ENCODE data around the gene PPP2R1A.

PPP2R1A gene

DNA sequence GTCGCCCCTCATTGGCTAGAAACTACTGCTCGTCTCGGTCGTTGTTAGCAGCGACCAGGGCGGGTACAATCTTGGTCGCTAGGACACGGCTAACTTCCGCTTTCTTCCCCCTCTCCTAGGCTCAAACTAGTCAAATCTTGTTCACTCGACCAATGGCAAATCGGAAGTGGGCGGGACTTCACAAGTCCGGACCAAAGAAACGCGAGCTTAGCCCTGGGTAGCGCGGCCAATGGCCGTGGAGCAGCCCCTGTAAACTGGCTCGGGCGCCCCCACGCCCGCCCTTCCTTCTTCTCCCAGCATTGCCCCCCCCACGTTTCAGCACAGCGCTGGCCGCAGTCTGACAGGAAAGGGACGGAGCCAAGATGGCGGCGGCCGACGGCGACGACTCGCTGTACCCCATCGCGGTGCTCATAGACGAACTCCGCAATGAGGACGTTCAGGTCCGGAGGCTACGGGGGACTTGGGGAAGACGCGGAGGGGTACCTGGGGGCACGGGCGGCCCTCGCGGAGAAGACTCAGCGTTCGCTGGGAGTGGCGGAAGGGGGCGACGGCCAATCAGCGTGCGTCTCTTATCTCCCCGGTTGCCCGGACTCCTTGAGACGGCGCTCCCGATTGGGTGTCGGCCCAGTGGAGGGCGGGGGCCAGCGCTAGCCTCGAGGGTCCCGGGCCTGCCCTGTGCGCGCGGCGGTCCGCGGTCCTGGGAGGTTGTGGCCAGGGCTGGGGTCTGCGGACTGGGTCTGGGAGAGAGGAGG is at the start of gene PPP2R1A:
PPP2R1A (plus strand) TSS at position 318 of the 752 bp plus-strand sequence; CDS start at position 363, 45 bp downstream.
- DNase-seq (ENCODE audit: low spot score), result peak; percentile 100

GRCh38 chr19:52141203-52141602 is 48.6 kb upstream of the PPP2R1A start:
- no peak for DNase-seq (ENCODE audit: low spot score)

DNA sequence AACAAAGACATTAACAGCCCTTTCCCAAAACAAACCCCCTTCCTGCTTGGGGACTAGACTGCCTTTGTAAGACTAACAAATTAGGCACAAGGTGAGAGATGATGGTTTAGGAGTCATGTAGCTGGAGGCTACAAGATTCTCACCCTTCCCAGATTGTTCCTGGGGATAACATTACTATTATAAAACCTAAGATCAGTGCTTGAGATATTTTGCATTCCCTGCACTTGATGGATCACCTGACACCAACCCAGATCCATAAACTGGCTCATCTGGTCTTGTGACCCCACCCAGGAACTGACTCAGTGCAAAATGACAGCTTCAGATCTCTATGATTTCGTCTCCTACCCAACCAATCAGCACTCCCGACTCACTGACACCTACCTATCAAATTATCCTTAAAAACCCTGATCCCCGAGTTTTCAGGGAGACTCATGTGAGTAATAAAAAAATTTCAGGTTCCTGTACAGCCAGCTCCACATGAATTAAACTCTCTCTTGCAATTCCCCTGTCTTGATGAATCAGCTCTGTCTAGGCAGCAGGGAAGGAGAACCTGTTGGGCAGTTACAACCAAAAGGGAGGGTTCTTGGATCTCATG is 47.8 kb upstream of the PPP2R1A start:
- DNase-seq (ENCODE audit: low spot score), result no peak

- no peak for DNase-seq (ENCODE audit: low spot score)
These were observed 41.6 kb upstream of the PPP2R1A start for GRCh38 chr19:52148256-52148655.

GRCh38 chr19:52155596-52156359 is 34.1 kb upstream of the PPP2R1A start:
- no peak for DNase-seq (ENCODE audit: low spot score)

- no peak for DNase-seq (ENCODE audit: low spot score)
These were observed 19.5 kb upstream of the PPP2R1A start for GRCh38 chr19:52170304-52170703.

- no peak for DNase-seq (ENCODE audit: low spot score)
These were observed 19.0 kb upstream of the PPP2R1A start for GRCh38 chr19:52170863-52171320.

DNA sequence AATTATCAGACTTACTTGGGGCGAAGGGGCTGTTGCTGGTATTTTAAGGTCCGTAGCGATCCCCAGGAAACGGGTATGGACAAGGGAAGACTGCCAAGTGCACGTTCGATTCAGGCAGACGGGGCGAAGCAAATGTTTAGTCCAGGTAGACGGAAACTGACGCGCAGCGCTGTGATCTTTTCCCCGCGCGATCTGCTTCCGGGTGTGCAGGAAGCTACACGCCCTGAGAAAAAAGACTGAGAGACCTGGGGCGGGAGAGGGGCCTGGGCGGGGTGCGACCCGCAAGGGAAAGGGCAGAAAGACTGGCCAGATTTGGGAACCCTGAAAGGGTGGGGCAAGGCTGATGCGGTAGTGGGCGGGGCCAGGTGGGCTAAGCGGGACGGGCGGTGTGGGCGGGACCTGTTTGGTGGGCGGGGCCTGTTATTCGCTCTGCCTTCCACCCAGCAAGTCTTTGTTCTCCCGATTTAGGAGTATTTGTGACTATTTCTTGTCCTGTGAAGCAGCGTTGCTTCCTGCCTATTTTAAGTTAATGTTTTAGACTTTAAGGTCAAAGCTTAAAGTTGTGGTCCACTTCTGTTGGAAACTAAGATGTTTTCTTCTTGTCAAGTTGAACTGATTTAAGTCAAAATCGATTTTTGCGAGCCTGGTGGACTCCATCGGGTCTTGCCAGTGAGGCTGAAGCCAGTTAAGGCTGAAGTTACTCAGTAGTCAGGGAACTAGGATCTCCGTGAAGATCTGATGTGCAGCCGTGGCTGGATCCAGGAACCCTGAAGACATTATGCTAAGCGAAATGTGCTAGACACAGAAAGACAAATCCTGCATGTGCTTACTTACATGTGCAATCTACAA is 18.3 kb upstream of the PPP2R1A start, which contains the start of gene ZNF836:
ZNF836 (minus strand) TSS at position 301 of the 849 bp plus-strand sequence. CDS start 3,549 bp downstream, outside the sequence.
- peak; percentile 95 for DNase-seq (ENCODE audit: low spot score)

DNA sequence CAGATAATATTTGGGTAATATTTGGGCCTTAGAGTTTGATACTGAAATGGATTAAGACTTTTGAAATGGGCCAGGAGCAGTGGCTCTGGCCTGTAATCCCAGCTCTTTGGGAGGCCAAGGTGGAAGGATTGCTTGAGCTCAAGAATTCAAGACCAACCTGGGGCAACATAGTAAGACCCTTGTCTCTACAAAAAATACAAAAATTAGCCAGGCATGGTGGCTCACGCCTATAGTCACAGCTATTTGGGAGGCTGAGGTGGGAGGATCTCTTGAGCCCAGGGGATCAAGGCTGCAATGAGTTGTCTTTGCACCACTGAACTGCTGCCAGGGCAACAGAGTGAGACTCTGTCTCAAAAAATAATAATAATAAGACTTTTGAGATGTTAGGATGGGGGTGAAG is 17.5 kb upstream of the PPP2R1A start:
- no peak for DNase-seq (ENCODE audit: low spot score)

DNA sequence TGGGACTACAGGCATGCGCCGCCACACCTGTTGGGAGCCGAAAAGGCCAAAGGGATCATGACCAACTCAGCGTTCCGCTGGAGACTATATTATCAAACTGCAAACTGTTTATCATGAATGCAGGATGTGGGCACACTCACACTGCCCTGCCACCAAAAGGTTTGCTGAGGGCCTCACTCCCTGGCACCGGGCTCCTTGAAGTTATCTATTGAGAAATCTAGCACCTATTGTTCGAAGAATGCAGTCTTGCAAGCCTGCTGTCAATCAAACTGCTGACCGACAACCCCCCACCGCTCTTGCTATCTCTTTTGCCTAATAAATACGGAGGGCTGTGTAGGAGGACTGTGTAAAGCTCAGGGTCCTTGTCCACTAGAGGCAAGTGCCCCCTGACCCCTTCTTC is 13.3 kb upstream of the PPP2R1A start:
- DNase-seq (ENCODE audit: low spot score), result no peak

GRCh38 chr19:52187407-52187806 is 2.4 kb upstream of the PPP2R1A start:
- DNase-seq (ENCODE audit: low spot score), result no peak

GRCh38 chr19:52188822-52189734 is 774 bp upstream of the PPP2R1A start:
- no peak for DNase-seq (ENCODE audit: low spot score)

DNA sequence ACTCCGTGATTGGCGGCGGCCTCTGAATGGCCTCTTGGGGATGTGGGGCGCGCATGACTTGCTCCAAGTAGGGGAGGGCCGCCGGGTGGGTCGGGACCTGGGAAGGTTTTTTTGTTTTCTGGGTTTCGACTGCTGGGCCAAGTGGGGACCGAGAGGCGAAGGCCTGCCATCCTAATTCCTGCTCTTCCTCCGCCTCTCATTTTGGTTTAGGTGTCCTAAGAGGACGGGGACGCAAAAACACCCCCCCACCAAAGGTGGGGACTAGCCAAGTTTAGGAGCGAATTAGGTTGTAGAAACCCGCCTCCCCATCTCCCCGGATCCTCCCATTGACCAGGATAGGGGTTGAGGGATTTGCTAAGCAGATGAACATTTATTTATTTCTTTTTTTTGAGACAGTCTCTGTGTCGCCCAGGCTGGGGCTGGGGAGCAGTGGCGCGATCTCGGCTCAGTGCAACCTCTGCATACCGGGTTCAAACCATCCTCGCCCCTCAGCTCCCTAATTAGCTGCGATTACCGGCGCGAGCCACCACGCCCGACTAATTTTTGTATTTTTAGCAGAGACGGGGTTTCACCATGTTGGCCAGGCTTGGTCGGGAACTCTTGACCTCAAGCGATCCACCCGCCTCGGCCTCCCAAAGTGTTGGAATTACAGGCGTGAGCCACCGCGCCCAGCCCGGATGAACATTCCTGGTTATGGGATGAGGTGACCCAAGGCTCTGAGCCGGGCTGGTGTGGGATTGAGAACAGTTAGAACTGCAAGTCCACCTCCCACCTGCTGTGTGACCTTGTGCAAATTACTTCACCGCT is 838 bp downstream of the PPP2R1A start:
- DNase-seq (ENCODE audit: low spot score), result no peak

DNA sequence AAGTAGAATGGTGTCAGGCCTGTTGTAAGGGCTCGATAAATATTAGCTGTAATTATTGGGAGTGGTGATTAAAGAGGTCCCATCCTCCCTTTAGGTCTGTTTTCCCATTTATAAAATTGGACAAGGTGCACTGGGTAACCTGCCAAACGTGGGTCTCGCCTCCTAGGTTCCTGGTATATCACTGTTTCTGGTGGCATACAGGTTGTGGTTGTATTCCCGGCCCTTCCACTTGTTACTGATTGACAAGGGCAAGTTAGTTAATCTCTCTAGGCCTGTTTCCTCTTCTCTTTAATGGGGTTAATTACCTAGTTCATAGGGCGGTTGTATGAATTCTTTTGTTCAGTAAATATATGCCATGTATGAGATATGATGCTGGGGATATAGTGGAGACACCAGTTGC is 1.5 kb downstream of the PPP2R1A start:
- DNase-seq (ENCODE audit: low spot score), result no peak

DNA sequence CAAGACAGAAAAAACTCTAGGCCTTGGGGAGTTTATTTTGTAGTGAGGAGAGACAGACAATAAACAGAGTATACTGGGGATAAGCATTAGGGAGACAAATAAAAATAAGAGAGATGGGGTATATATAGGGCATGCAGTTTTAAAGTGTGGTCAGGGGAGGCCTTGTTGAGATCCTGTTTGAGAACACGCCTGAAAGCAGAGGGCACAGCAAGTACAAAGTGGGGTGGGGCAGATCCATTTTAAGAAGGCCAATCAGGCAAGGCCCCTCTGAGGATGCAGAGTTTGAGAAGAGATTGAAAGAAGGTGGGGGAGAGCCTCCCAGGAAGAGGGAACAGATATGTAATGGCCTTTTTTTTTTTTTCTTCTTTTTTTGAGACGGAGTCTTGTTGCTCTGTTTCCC is 2.1 kb downstream of the PPP2R1A start:
- DNase-seq (ENCODE audit: low spot score), result no peak

- DNase-seq (ENCODE audit: low spot score), result no peak
These were observed 6.6 kb downstream of the PPP2R1A start for GRCh38 chr19:52196256-52196967.

DNA sequence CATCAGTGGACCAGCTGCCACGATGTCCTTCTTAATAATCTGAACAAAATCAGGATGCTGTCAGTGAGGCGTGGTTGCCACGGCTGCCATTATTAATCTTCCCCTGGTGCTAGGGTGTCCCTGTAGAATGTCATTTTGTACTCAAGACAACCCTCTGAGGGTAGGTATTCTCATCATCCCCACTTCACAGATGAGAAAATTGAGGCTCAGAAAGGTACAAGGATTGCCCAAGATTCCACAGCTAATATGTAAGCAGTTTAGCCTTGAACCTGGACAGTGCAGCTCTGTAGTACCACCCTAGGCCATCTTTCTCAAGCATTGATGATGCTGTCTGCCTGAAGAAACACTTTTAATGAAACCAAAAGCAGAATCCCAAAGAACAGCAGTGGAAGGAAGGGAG is 8.1 kb downstream of the PPP2R1A start:
- DNase-seq (ENCODE audit: low spot score), result no peak

- no peak for DNase-seq (ENCODE audit: low spot score)
These were observed 8.8 kb downstream of the PPP2R1A start for GRCh38 chr19:52198678-52199077.

GRCh38 chr19:52200044-52200443 is 10.2 kb downstream of the PPP2R1A start:
- DNase-seq (ENCODE audit: low spot score), result no peak
